SU-DHL-6 (cell line): ENCODE data around the gene LASP1.

Experiments
- H2AFZ ChIP-seq: fragments of 200-600 bp; sonication (generic); 2 replicates; pipeline ENCODE4 v1.6.1; 2014; ENCODE audit warnings: low read depth, mild to moderate bottlenecking, moderate library complexity, mixed read lengths, antibody characterized with exemption, low read length; ENCODE audit not compliant: severe bottlenecking
- H3F3A ChIP-seq: fragments of 200-600 bp; shearing (Covaris generic); 2 replicates; pipeline ENCODE4 v1.6.0; 2016; ENCODE audit warnings: antibody characterized with exemption, mild to moderate bottlenecking; ENCODE audit not compliant: insufficient read depth
- H3K27ac ChIP-seq: fragments of 200-600 bp; sonication (generic); 2 replicates; pipeline ENCODE4 v1.5.1; 2016; ENCODE audit warnings: low read depth, mild to moderate bottlenecking, low read length, moderate library complexity, mixed read lengths
- H3K27me3 ChIP-seq: fragments of 200-600 bp; sonication (generic), shearing (Covaris generic); 2 replicates; pipeline ENCODE4 v1.6.0; 2014; ENCODE audit warnings: mild to moderate bottlenecking, low read length
- H3K36me3 ChIP-seq: fragments of 200-600 bp; sonication (generic); 2 replicates; pipeline ENCODE4 v1.6.1; 2014; ENCODE audit warnings: mild to moderate bottlenecking, low read length, mixed read lengths
- H3K4me2 ChIP-seq: fragments of 300-600, 200-600 bp; shearing (Covaris generic), sonication (generic); 2 replicates; pipeline ENCODE4 v1.6.0; 2014; ENCODE audit warnings: low read length, low read depth, mild to moderate bottlenecking; ENCODE audit not compliant: poor library complexity, severe bottlenecking
- H3K4me3 ChIP-seq: fragments of 200-600 bp; sonication (generic); 2 replicates; pipeline ENCODE4 v1.5.1; 2014; ENCODE audit warnings: antibody characterized with exemption, low read length, mild to moderate bottlenecking, mixed read lengths; ENCODE audit not compliant: insufficient read depth, poor library complexity, severe bottlenecking
- H3K79me2 ChIP-seq: fragments of 200-600 bp; sonication (generic); 2 replicates; pipeline ENCODE4 v1.6.1; 2014; ENCODE audit warnings: mild to moderate bottlenecking, low read length, moderate library complexity; ENCODE audit not compliant: insufficient read depth
- H3K9ac ChIP-seq: fragments of 200-600 bp; sonication (generic); 2 replicates; pipeline ENCODE4 v1.7.0; 2014; ENCODE audit warnings: mild to moderate bottlenecking, low read length
- H3K9me2 ChIP-seq: fragments of 200-600 bp; sonication (generic); replicated peaks from 2 replicates; pipeline ENCODE4 v1.6.1; 2014; ENCODE audit warnings: low read length; ENCODE audit not compliant: insufficient read depth
- H3K9me3 ChIP-seq: fragments of 200-600 bp; sonication (generic); 2 replicates; pipeline ENCODE4 v1.6.1; 2014; ENCODE audit warnings: low read length, mixed read lengths; ENCODE audit not compliant: insufficient read depth
- H4K20me1 ChIP-seq: fragments of 200-600 bp; sonication (generic); 2 replicates; pipeline ENCODE4 v1.6.1; 2014; ENCODE audit warnings: low read depth, mild to moderate bottlenecking, antibody characterized with exemption, low read length, moderate library complexity, mixed read lengths
- CTCF ChIP-seq: fragments of 200-600 bp; sonication (generic); IDR thresholded peaks from one replicate; pipeline ENCODE4 v1.5.1; 2017; ENCODE audit warnings: antibody characterized with exemption, mild to moderate bottlenecking, low read length, moderate library complexity; ENCODE audit not compliant: insufficient read depth, poor library complexity, severe bottlenecking
- EZH2phosphoT487 ChIP-seq: fragments of 200-600 bp; sonication (generic), shearing (Covaris generic); conservative IDR thresholded peaks from 2 replicates; pipeline ENCODE4 v1.6.1; 2018; ENCODE audit warnings: mild to moderate bottlenecking, antibody characterized with exemption, low read length, moderate library complexity, mixed read lengths

LASP1 gene

GRCh38 chr17:38912221-38912813, 42.5 kb downstream of the LASP1 start:
- Histone ChIP-seq H3K9me2 (no peaks in the 10 kb centered on the region), H3K4me2 (no peak overlapping the region), H3F3A (no peaks in the 10 kb centered on the region), H2AFZ (no peak overlapping the region), H3K9ac (no peak overlapping the region), H4K20me1 (no peaks in the 10 kb centered on the region), H3K79me2 (no peaks in the 10 kb centered on the region), H3K36me3 (no peaks in the 10 kb centered on the region), H3K9me3 (no peaks in the 10 kb centered on the region), H3K27me3 (no peaks in the 10 kb centered on the region), H3K4me3 (no peak overlapping the region), H3K27ac (no peak overlapping the region)
- TF ChIP-seq EZH2phosphoT487: no peak
- TF ChIP-seq CTCF: no peak

- no peaks in the 10 kb centered on the region for H4K20me1 ChIP-seq
- no peak for TF ChIP-seq EZH2phosphoT487
- TF ChIP-seq CTCF: no peak
- H3F3A ChIP-seq: no peaks in the 10 kb centered on the region
- H2AFZ ChIP-seq: no peak overlapping the region
- no peak overlapping the region for H3K4me2 ChIP-seq
- H3K79me2 ChIP-seq: no peaks in the 10 kb centered on the region
- no peaks in the 10 kb centered on the region for H3K9me3 ChIP-seq
- no peak overlapping the region for H3K9ac ChIP-seq
- H3K27me3 ChIP-seq: no peaks in the 10 kb centered on the region
- H3K9me2 ChIP-seq: no peaks in the 10 kb centered on the region
- no peak overlapping the region for H3K27ac ChIP-seq
- H3K36me3 ChIP-seq: no peaks in the 10 kb centered on the region
- H3K4me3 ChIP-seq: no peak overlapping the region
Measured at GRCh38 chr17:38914741-38915638, 45.1 kb downstream of the LASP1 start.

GRCh38 chr17:38915639-38915995, 45.8 kb downstream of the LASP1 start:
- H3K36me3 ChIP-seq: no peaks in the 10 kb centered on the region

More at GRCh38 chr17:38915639-38915995, 45.8 kb downstream of the LASP1 start:
- Histone ChIP-seq H3K4me3 (no peak overlapping the region), H3K27ac (no peak overlapping the region), H3K4me2 (no peak overlapping the region), H3F3A (no peaks in the 10 kb centered on the region), H3K9me2 (no peaks in the 10 kb centered on the region), H3K9me3 (no peaks in the 10 kb centered on the region), H2AFZ (no peak overlapping the region), H3K79me2 (no peaks in the 10 kb centered on the region), H3K9ac (no peak overlapping the region), H3K27me3 (no peaks in the 10 kb centered on the region), H4K20me1 (no peaks in the 10 kb centered on the region)
- TF ChIP-seq EZH2phosphoT487: no peak
- TF ChIP-seq CTCF: no peak
